GM19324 (cell line): Measurements from ENCODE around the gene PLLP.

Experiments
- ATAC-seq: cut with Tn5 transposase; IDR thresholded peaks from one replicate; pipeline ENCODE4 v1.9.1; 2021; ENCODE audit warnings: mild to moderate bottlenecking, moderate library complexity; ENCODE audit not compliant: unreplicated experiment, low FRiP score

The PLLP gene

GRCh38 chr16:57231821-57232350 lies 52.6 kb downstream of the PLLP start:
- ATAC-seq, result no peak

- ATAC-seq, result no peak
These were observed 55.4 kb downstream of the PLLP start for GRCh38 chr16:57229079-57229478.

- no peak for ATAC-seq
These were observed 57.5 kb downstream of the PLLP start for GRCh38 chr16:57226701-57227621.

GRCh38 chr16:57225978-57226377 lies 58.5 kb downstream of the PLLP start:
- ATAC-seq, result no peak

GRCh38 chr16:57224651-57225335 lies 59.7 kb downstream of the PLLP start:
- ATAC-seq, result no peak

- no peak for ATAC-seq
These were observed 61.4 kb downstream of the PLLP start for GRCh38 chr16:57223057-57223456.

GRCh38 chr16:57216968-57217367 lies 67.5 kb downstream of the PLLP start:
- no peak for ATAC-seq

GRCh38 chr16:57213462-57213861 lies 71.0 kb downstream of the PLLP start:
- no peak for ATAC-seq

- no peak for ATAC-seq
These were observed 74.7 kb downstream of the PLLP start for GRCh38 chr16:57209780-57210179.

GRCh38 chr16:57208926-57209325 lies 75.5 kb downstream of the PLLP start:
- ATAC-seq, result no peak
